H1 (cell line): ENCODE data around the gene TCF7L1. TPM values are rescaled to one million over a fixed set of nuclear protein-coding genes. Genes with fewer than 3 reads are reported as not detected.

Experiments used
- CTCF ChIA-PET: fragments of 300-600 bp; sonication (Branson Sonifier 250); formaldehyde crosslinking; loops from one replicate; lab custom pipeline; 2021; ENCODE audit not compliant: partially characterized antibody; lab: Charles Lee
- POLR2A ChIA-PET: fragments of 300-600 bp; sonication (Branson Sonifier 250); formaldehyde crosslinking; loops from one replicate; lab custom pipeline; 2021; ENCODE audit warnings: inconsistent platforms; ENCODE audit not compliant: partially characterized antibody; lab: Charles Lee
- DNase-seq, 2 experiments: peaks; one replicate each; pipeline versions ENCODE4 v3.0.0 to v3.0.0-alpha.2; 2010 to 2022; ENCODE audit warnings: low spot score in 2 of 2, low read depth in 1 of 2, mixed read lengths in 1 of 2
- FAIRE-seq: peaks from 2 replicates; lab custom pipeline; 2011; peaks lifted over from hg19 to GRCh38; lab: Jason Lieb, UNC
- H2AFZ ChIP-seq: 2 replicates; pipeline ENCODE4 v1.8.1; 2012; ENCODE audit warnings: low read length, inconsistent platforms
- H2AK5ac ChIP-seq: 2 replicates; pipeline ENCODE4 v1.6.1; 2013; ENCODE audit warnings: low read depth, low read length
- H2BK120ac ChIP-seq: replicated peaks from 2 replicates; pipeline ENCODE3; 2013; ENCODE audit warnings: low read depth, low read length, inconsistent platforms
- H2BK12ac ChIP-seq: 2 replicates; pipeline ENCODE4 v1.6.1; 2013; ENCODE audit warnings: low read depth, low read length
- H2BK15ac ChIP-seq: 2 replicates; pipeline ENCODE4 v1.6.1; 2013; ENCODE audit warnings: low read length
- H2BK20ac ChIP-seq: 2 replicates; pipeline ENCODE4 v1.6.1; 2013; ENCODE audit warnings: low read length
- H2BK5ac ChIP-seq: 2 replicates; pipeline ENCODE4 v1.6.1; 2013; ENCODE audit warnings: low read depth, low read length
- H3K14ac ChIP-seq: 2 replicates; pipeline ENCODE4 v1.6.1; 2013; ENCODE audit warnings: inconsistent platforms; ENCODE audit not compliant: insufficient read length
- H3K18ac ChIP-seq: 2 replicates; pipeline ENCODE4 v1.6.1; 2013; ENCODE audit warnings: low read length; ENCODE audit errors: extremely low read depth
- H3K23ac ChIP-seq: 2 replicates; pipeline ENCODE4 v1.6.1; 2013; ENCODE audit warnings: inconsistent platforms; ENCODE audit not compliant: insufficient read length
- H3K23me2 ChIP-seq: 2 replicates; pipeline ENCODE4 v1.6.1; 2013; ENCODE audit warnings: low read depth, low read length
- H3K27ac ChIP-seq: 2 replicates; pipeline ENCODE4 v1.6.1; 2011; ENCODE audit warnings: low read depth, low read length, inconsistent platforms
- H3K27me3 ChIP-seq, 4 experiments: replicated peaks in 1 of 4; 1 replicate in 1 of 4; 2 replicates in 3 of 4; pipeline versions ENCODE4 v1.6.1 to v1.8.1; 2011 to 2013; ENCODE audit warnings: low read length in 3 of 4, mild to moderate bottlenecking in 3 of 4, inconsistent platforms in 2 of 4, mixed read lengths in 2 of 4, moderate library complexity in 1 of 4; ENCODE audit not compliant: control insufficient read depth in 3 of 4, insufficient read depth in 3 of 4; ENCODE audit errors: extremely low read depth in 1 of 4
- H3K36me3 ChIP-seq, 4 experiments: 2 replicates each; pipeline versions ENCODE4 v1.6.1 to v1.8.1; 2011 to 2013; ENCODE audit warnings: mild to moderate bottlenecking in 4 of 4, low read length in 3 of 4, moderate library complexity in 2 of 4, control low read depth in 1 of 4, inconsistent platforms in 1 of 4; ENCODE audit not compliant: insufficient read depth in 4 of 4, control insufficient read depth in 2 of 4
- H3K4ac ChIP-seq: replicated peaks from 2 replicates; pipeline ENCODE3; 2013; ENCODE audit warnings: low read length, low read depth, mixed read lengths, inconsistent platforms; ENCODE audit not compliant: insufficient read length
- H3K4me1 ChIP-seq, 4 experiments: replicated peaks in 1 of 4; 1 replicate in 1 of 4; 2 replicates in 3 of 4; pipeline versions ENCODE4 v1.6.1 to v1.8.1; 2011 to 2013; ENCODE audit warnings: low read length in 3 of 4, inconsistent platforms in 2 of 4, mixed read lengths in 1 of 4; ENCODE audit not compliant: insufficient read depth in 4 of 4, control insufficient read depth in 3 of 4
- H3K4me2 ChIP-seq, 2 experiments: 2 replicates each; pipeline versions ENCODE4 v1.6.1 to v1.8.1; 2011 to 2013; ENCODE audit warnings: low read depth in 2 of 2, low read length in 2 of 2, control low read depth in 1 of 2, inconsistent platforms in 1 of 2, mild to moderate bottlenecking in 1 of 2; ENCODE audit not compliant: insufficient read depth in 1 of 2
- H3K4me3 ChIP-seq, 4 experiments: fragments of 200-600, 300-600 bp in 1 of 4; sonication (generic), shearing (Covaris generic), sonication (Bioruptor Twin) in 1 of 4; 2 replicates each; pipeline versions ENCODE4 v1.5.1 to v1.8.1; 2011 to 2016; ENCODE audit warnings: low read length in 4 of 4, low read depth in 3 of 4, control low read depth in 2 of 4, inconsistent platforms in 2 of 4, mild to moderate bottlenecking in 2 of 4, mixed read lengths in 1 of 4, moderate library complexity in 1 of 4; ENCODE audit not compliant: insufficient read depth in 2 of 4; ENCODE audit errors: extremely low read depth in 1 of 4
- H3K56ac ChIP-seq: replicated peaks from 2 replicates; pipeline ENCODE3; 2013; ENCODE audit warnings: low read depth, mild to moderate bottlenecking, mixed read lengths, low read length, inconsistent platforms; ENCODE audit not compliant: insufficient read length
- H3K79me1 ChIP-seq: 2 replicates; pipeline ENCODE4 v1.6.1; 2013; ENCODE audit warnings: low read depth, low read length, control low read depth
- H3K79me2 ChIP-seq, 2 experiments: 2 replicates each; pipeline versions ENCODE4 v1.6.1 to v1.8.1; 2012 to 2013; ENCODE audit warnings: low read length in 2 of 2, mild to moderate bottlenecking in 2 of 2, inconsistent platforms in 1 of 2; ENCODE audit not compliant: insufficient read depth in 2 of 2, control insufficient read depth in 1 of 2
- H3K9ac ChIP-seq, 4 experiments: replicated peaks in 1 of 4; 1 replicate in 1 of 4; 2 replicates in 3 of 4; pipeline versions ENCODE4 v1.6.1 to v1.8.1; 2011 to 2013; ENCODE audit warnings: low read depth in 3 of 4, low read length in 3 of 4, control low read depth in 2 of 4, mild to moderate bottlenecking in 2 of 4, moderate library complexity in 2 of 4, inconsistent platforms in 1 of 4; ENCODE audit errors: extremely low read depth in 1 of 4
- H3K9me3 ChIP-seq, 2 experiments: 2 replicates each; pipeline versions ENCODE4 v1.6.1 to v1.8.1; 2012 to 2013; ENCODE audit warnings: mild to moderate bottlenecking in 2 of 2, moderate library complexity in 2 of 2, control low read depth in 1 of 2, inconsistent platforms in 1 of 2, low read depth in 1 of 2, low read length in 1 of 2, mixed read lengths in 1 of 2; ENCODE audit not compliant: insufficient read depth in 2 of 2
- H4K20me1 ChIP-seq, 2 experiments: replicated peaks in 1 of 2; 2 replicates each; pipeline versions ENCODE3 to v1.8.1; 2011 to 2013; ENCODE audit warnings: inconsistent platforms in 2 of 2, low read length in 2 of 2, mild to moderate bottlenecking in 1 of 2; ENCODE audit not compliant: insufficient read depth in 2 of 2, control insufficient read depth in 1 of 2
- H4K5ac ChIP-seq: 2 replicates; pipeline ENCODE4 v1.6.1; 2013; ENCODE audit warnings: low read length, low read depth, mixed read lengths, inconsistent platforms; ENCODE audit not compliant: insufficient read length
- H4K8ac ChIP-seq: 2 replicates; pipeline ENCODE4 v1.8.0; 2013; ENCODE audit warnings: mild to moderate bottlenecking, moderate library complexity, low read length, inconsistent platforms; ENCODE audit not compliant: insufficient read depth; ENCODE audit errors: extremely low read depth
- H4K91ac ChIP-seq: replicated peaks from 2 replicates; pipeline ENCODE3; 2013; ENCODE audit warnings: low read length, mixed read lengths, inconsistent platforms; ENCODE audit not compliant: insufficient read length
- TBP ChIP-seq: IDR thresholded peaks from 2 replicates; pipeline ENCODE4 v1.6.1; 2011; ENCODE audit warnings: low read depth, low read length, improper control_type of control experiment
- TEAD4 ChIP-seq: IDR thresholded peaks from 2 replicates; pipeline ENCODE4 v1.6.1; 2012; ENCODE audit warnings: low read depth, low read length, inconsistent platforms, mixed read lengths
- WGBS, 2 experiments: shearing (Covaris generic) in 1 of 2; methylation state at CpG; one replicate each; pipeline versions ENCODE4 v1.1.6 to v1.1.7; 2013 to 2015; ENCODE audit warnings: low lambda C conversion rate in 2 of 2, mixed read lengths in 2 of 2, inconsistent platforms in 1 of 2, low coverage in 1 of 2, missing lambda C conversion rate in 1 of 2; ENCODE audit not compliant: insufficient replicate concordance in 2 of 2, insufficient coverage in 1 of 2, insufficient read length in 1 of 2; ENCODE audit errors: extremely low coverage in 1 of 2, missing lambda C conversion rate in 1 of 2; 5-methylcytosine and 5-hydroxymethylcytosine counted together
- polyA plus RNA-seq, 7 experiments: library from polyadenylated mRNA; depleted of rRNA in 3 of 7; stranded (reverse) in 5 of 7; unstranded in 2 of 7; fragments of >200 nt in 5 of 7; fragments of 200-250 nt in 2 of 7; gene quantifications; 1 replicate in 5 of 7; 2 replicates in 1 of 7; 4 replicates in 1 of 7; pipeline versions ENCODE4 v1.2.1 to v1.2.3, GENCODE V29; 2011 to 2013; ENCODE audit warnings: missing spikeins in 2 of 7, mixed read lengths in 2 of 7
- total RNA-seq: library from RNA; stranded (reverse); fragmentation: NEBNext Ultra II Directional; extraction: Animal tissue kit (Norgen Biotek cat#: 25700); gene quantifications from 2 replicates; pipeline ENCODE4 v1.2.1, GENCODE V29; 2021

TCF7L1 gene
- total and polyA plus RNA-seq, 2 of the 8 experiments (the other 6 are each of a cell fraction or from before 2014, with no cell fraction given), result 27.5 to 108 TPM

- H3K27ac ChIP-seq, result no peak overlapping the region
- H3K27me3 ChIP-seq, result no peaks in the 10 kb centered on the region
- H4K20me1 ChIP-seq, result peaks cover 37 to 47% of the 10 kb centered on the region in 2 experiments
These were observed 80.8 kb downstream of the TCF7L1 start for GRCh38 chr2:85213901-85214512.

More at GRCh38 chr2:85213901-85214512, 80.8 kb downstream of the TCF7L1 start:
- Histone ChIP-seq H4K8ac (no peak overlapping the region), H3K36me3 (no peaks in the 10 kb centered on the region), H2BK20ac (no peak overlapping the region), H2BK15ac (no peak overlapping the region), H3K18ac (no peak overlapping the region), H3K79me1 (peaks cover 34% of the 10 kb centered on the region), H3K9me3 (no peaks in the 10 kb centered on the region), H3K9ac (no peak overlapping the region), H2BK120ac (no peak overlapping the region), H2BK5ac (no peak overlapping the region), H3K23ac (no peak overlapping the region), H2BK12ac (no peak overlapping the region), H3K56ac (no peak overlapping the region), H3K4me2 (no peak overlapping the region; a peak in 1 of 4 replicates), H4K91ac (no peak overlapping the region), H3K23me2 (no peaks in the 10 kb centered on the region), H3K14ac (no peak overlapping the region), H4K5ac (no peak overlapping the region), H3K4ac (no peak overlapping the region), H2AK5ac (no peak overlapping the region), H3K79me2 (peaks cover 6 to 91% of the 10 kb centered on the region in 2 experiments; a peak in 2 of 4 replicates), H3K4me1 (peaks cover 22 to 42% (median 28%) of the 10 kb centered on the region in 4 experiments), H3K4me3 (no peak overlapping the region), H2AFZ (no peak overlapping the region)
- DNase-seq (no peak), FAIRE-seq (no peak)
- ChIA-PET CTCF (interaction anchor here (0.6 to 6.3 kb wide), 21 partner anchors 8 to 83 kb away, joined by 3 to 44 read pairs (median 4); partner anchors contain the start of gene TCF7L1), POLR2A (interaction anchor here (1.3 to 1.5 kb wide), 3 partner anchors 21 to 42 kb away, joined by 3 to 7 read pairs (median 4); no protein-coding TSS in a partner anchor)
- 88% methylated on average over 15 of the region's 15 CpGs; no CpG with 5 or more reads in 1 of the 2 experiments for WGBS, 2 experiments
- TF ChIP-seq TEAD4 (0 out of 2 replicates have a peak, but pooled peaks have one; percentile 13), TBP (no peak)
